K562 (cell line): ENCODE results near the gene LOXHD1. TPM values are rescaled to one million over a fixed set of nuclear protein-coding genes. Genes with fewer than 3 reads are reported as not detected.

Experiments
- ATAC-seq: fragments of 200-7000 bp; cut with Tn5 transposase; 3 replicates; pipeline ENCODE4 v1.9.1; 2020; ENCODE audit warnings: moderate library complexity
- BruUV-seq: library from RNA; stranded (reverse); fragments of 400-500 nt; replicated peaks from 2 replicates; lab custom pipeline; 2021; lab: Mats Ljungman, UMichigan
- CTCF ChIA-PET: fragments of 300-600 bp; formaldehyde crosslinking; extraction: SDS; loops from one replicate; lab custom pipeline; 2021; ENCODE audit warnings: low intra/inter-chr PET ratio; lab: Yijun Ruan, JAX
- POLR2A ChIA-PET: fragments of 300-600, 350-650 bp; sonication (Branson Sonifier 250); formaldehyde crosslinking; extraction: SDS; loops from one replicate; lab custom pipeline; 2021; ENCODE audit warnings: antibody characterized with exemption, inconsistent platforms; lab: Yijun Ruan, JAX
- DNase-seq, 4 experiments: peaks; one replicate each; pipeline versions ENCODE4 v3.0.0 to v3.0.0-alpha.2; 2011 to 2018; ENCODE audit warnings: low spot score in 3 of 4, mixed read lengths in 3 of 4; ENCODE audit errors: extremely low read depth in 1 of 4
- FAIRE-seq: peaks from 2 replicates; lab custom pipeline; 2011; peaks lifted over from hg19 to GRCh38; lab: Jason Lieb, UNC
- H2AFZ ChIP-seq: 2 replicates; pipeline ENCODE4 v1.6.0; 2011; ENCODE audit warnings: low read depth, low read length, control low read depth, inconsistent platforms
- H3K27ac ChIP-seq: fragments of 200-600 bp; 3 replicates; pipeline ENCODE4 v1.8.0; 2011; ENCODE audit warnings: low read depth, mild to moderate bottlenecking, control low read depth, inconsistent platforms, low read length, moderate library complexity, mixed read lengths; ENCODE audit errors: extremely low read depth
- H3K27me3 ChIP-seq, 2 experiments: fragments of 300-600 bp in 1 of 2; 2 replicates in 1 of 2; 3 replicates in 1 of 2; pipeline versions ENCODE4 v1.6.0 to v1.8.0; 2011; ENCODE audit warnings: inconsistent platforms in 2 of 2, low read length in 2 of 2, mild to moderate bottlenecking in 1 of 2, mixed read lengths in 1 of 2, moderate library complexity in 1 of 2; ENCODE audit not compliant: control insufficient read depth in 2 of 2, insufficient read depth in 2 of 2
- H3K36me3 ChIP-seq: fragments of 300-600 bp; 3 replicates; pipeline ENCODE4 v1.8.0; 2011; ENCODE audit warnings: mild to moderate bottlenecking, low read length, inconsistent platforms; ENCODE audit not compliant: control insufficient read depth, insufficient read depth
- H3K4me1 ChIP-seq, 2 experiments: fragments of 200-600 bp in 1 of 2; replicated peaks in 1 of 2; 2 replicates in 1 of 2; 3 replicates in 1 of 2; pipeline versions ENCODE4 v1.5.1 to v1.8.0; 2011; ENCODE audit warnings: inconsistent platforms in 2 of 2, low read length in 2 of 2, mild to moderate bottlenecking in 1 of 2, mixed read lengths in 1 of 2, moderate library complexity in 1 of 2; ENCODE audit not compliant: control insufficient read depth in 2 of 2, insufficient read depth in 2 of 2
- H3K4me2 ChIP-seq: 2 replicates; pipeline ENCODE4 v1.6.1; 2011; ENCODE audit warnings: low read length, control low read depth, inconsistent platforms, mixed read lengths; ENCODE audit not compliant: insufficient read depth
- H3K4me3 ChIP-seq: fragments of 200-600 bp; sonication (generic), shearing (Covaris generic); 2 replicates; pipeline ENCODE4 v1.5.1; 2016; ENCODE audit warnings: control low read depth, inconsistent platforms
- H3K79me2 ChIP-seq: fragments of 200-600 bp; 3 replicates; pipeline ENCODE4 v1.8.0; 2011; ENCODE audit warnings: low read length, inconsistent platforms; ENCODE audit not compliant: control insufficient read depth, insufficient read depth
- H3K9ac ChIP-seq, 2 experiments: 2 replicates each; pipeline versions ENCODE4 v1.6.0 to v1.6.1; 2011; ENCODE audit warnings: low read depth in 2 of 2, low read length in 2 of 2, control low read depth in 1 of 2, inconsistent platforms in 1 of 2, mild to moderate bottlenecking in 1 of 2, mixed read lengths in 1 of 2; ENCODE audit not compliant: insufficient read depth in 1 of 2
- H3K9me1 ChIP-seq: one replicate; pipeline ENCODE4 v1.6.0; 2011; ENCODE audit warnings: inconsistent platforms, mild to moderate bottlenecking, low read length, moderate library complexity; ENCODE audit not compliant: control insufficient read depth, insufficient read depth
- H3K9me3 ChIP-seq: replicated peaks from 2 replicates; pipeline ENCODE4 v1.5.1; 2011; ENCODE audit warnings: low read depth, low read length, inconsistent platforms; ENCODE audit not compliant: control insufficient read depth, insufficient read depth
- H4K20me1 ChIP-seq: replicated peaks from 2 replicates; pipeline ENCODE4 v1.6.1; 2011; ENCODE audit warnings: low read length, inconsistent platforms, mixed read lengths; ENCODE audit not compliant: control insufficient read depth, insufficient read depth
- CAMTA2 ChIP-seq: fragments of 250-450 bp; sonication (Bioruptor Pico); conservative IDR thresholded peaks from 2 replicates; pipeline ENCODE4 v1.5.1; 2022
- CHD4 ChIP-seq: fragments of 200-600 bp; sonication (generic); IDR thresholded peaks from 3 replicates; pipeline ENCODE4 v1.6.1; 2012; ENCODE audit warnings: low read depth, mild to moderate bottlenecking, mixed read lengths, low read length, inconsistent platforms; ENCODE audit not compliant: insufficient read depth, insufficient replicate concordance, poor library complexity, severe bottlenecking
- CXXC5 ChIP-seq: fragments of 250-450 bp; sonication (Bioruptor Pico); IDR thresholded peaks from 2 replicates; pipeline ENCODE4 v1.8.0; 2022; ENCODE audit warnings: inconsistent platforms, mild to moderate bottlenecking, moderate library complexity
- EHMT2 ChIP-seq: fragments of 450-650 bp; IDR thresholded peaks from 2 replicates; pipeline ENCODE4 v1.6.1; 2018; ENCODE audit warnings: antibody characterized with exemption
- KDM1A ChIP-seq, 2 experiments: fragments of 450-650 bp; IDR thresholded peaks; 2 replicates each; pipeline ENCODE4 v1.6.1; 2016; ENCODE audit warnings: mild to moderate bottlenecking in 2 of 2
- MIER1 ChIP-seq: fragments of 450-650 bp; IDR thresholded peaks from 2 replicates; pipeline ENCODE4 v1.6.1; 2016; ENCODE audit warnings: antibody characterized with exemption, mild to moderate bottlenecking, low read depth
- NCOA1 ChIP-seq: fragments of 450-650 bp; IDR thresholded peaks from 2 replicates; pipeline ENCODE4 v1.6.1; 2016; ENCODE audit warnings: low read depth
- RAD21 ChIP-seq, 2 experiments: fragments of 250-450 bp in 1 of 2; fragments of 450-650 bp in 1 of 2; sonication (Bioruptor Pico) in 1 of 2; formaldehyde crosslinking in 1 of 2; IDR thresholded peaks in 1 of 2; conservative IDR thresholded peaks in 1 of 2; 2 replicates each; pipeline versions ENCODE4 v1.4.0 to v1.8.0; 2020 to 2022; ENCODE audit warnings: mild to moderate bottlenecking in 2 of 2, moderate library complexity in 1 of 2
- RAD51 ChIP-seq: fragments of 450-650 bp; IDR thresholded peaks from 2 replicates; pipeline ENCODE4 v1.7.1; 2016; ENCODE audit warnings: low read depth, mild to moderate bottlenecking, borderline replicate concordance
- WGBS: fragments of 100-300 bp; shearing (Covaris generic); methylation state at CpG from one replicate; pipeline ENCODE4 v1.1.6; 2016; ENCODE audit warnings: low coverage, mixed read lengths; ENCODE audit not compliant: insufficient coverage; ENCODE audit errors: missing lambda C conversion rate; 5-methylcytosine and 5-hydroxymethylcytosine counted together
- in situ Hi-C: fragments of 300-500 bp; cut with MboI; formaldehyde crosslinking; loops from 4 replicates; pipeline ENCODE4 v1.15.0; 2018; ENCODE audit warnings: inconsistent platforms, mixed read lengths
- intact Hi-C: fragments of 100-400 bp; cut with micrococcal nuclease; formaldehyde crosslinking; loops from 2 replicates; pipeline ENCODE4 v1.14.2; 2022
- polyA plus RNA-seq, 8 experiments: library from polyadenylated mRNA; depleted of rRNA in 4 of 8; stranded (reverse) in 5 of 8; unstranded in 3 of 8; fragments of >200 nt; fragmentation: Nextera tagmentation in 2 of 8; fragmentation: Illumina TruSeq in 1 of 8; extraction: Ambion mirVana in 2 of 8; extraction: Trizol in 1 of 8; gene quantifications; 2 replicates each; pipeline versions ENCODE4 v1.2.1 to v1.2.3, GENCODE V29; 2011 to 2014; ENCODE audit warnings: inconsistent platforms in 1 of 8, missing spikeins in 1 of 8
- total RNA-seq, 7 experiments: library from RNA; depleted of rRNA in 6 of 7; stranded (reverse); fragments of >200 nt in 6 of 7; fragmentation: Illumina TruSeq in 2 of 7; extraction: Trizol in 2 of 7; gene quantifications; 2 replicates each; pipeline versions ENCODE4 v1.2.1 to v1.2.3, GENCODE V29; 2011 to 2021; ENCODE audit warnings: low replicate concordance in 1 of 7
- TF ChIP-seq, protein P1 (sequence below), 2 experiments: fragments of 450-650 bp; formaldehyde crosslinking in 1 of 2; IDR thresholded peaks; 2 replicates each; pipeline versions ENCODE4 v1.4.0 to v1.6.1; 2014 to 2020; ENCODE audit warnings: mild to moderate bottlenecking in 2 of 2, borderline replicate concordance in 1 of 2, low read depth in 1 of 2

LOXHD1 gene
- total and polyA plus RNA-seq, 9 of the 15 experiments (the other 6 are each of a cell fraction or from before 2014, with no cell fraction given): not detected

DNA sequence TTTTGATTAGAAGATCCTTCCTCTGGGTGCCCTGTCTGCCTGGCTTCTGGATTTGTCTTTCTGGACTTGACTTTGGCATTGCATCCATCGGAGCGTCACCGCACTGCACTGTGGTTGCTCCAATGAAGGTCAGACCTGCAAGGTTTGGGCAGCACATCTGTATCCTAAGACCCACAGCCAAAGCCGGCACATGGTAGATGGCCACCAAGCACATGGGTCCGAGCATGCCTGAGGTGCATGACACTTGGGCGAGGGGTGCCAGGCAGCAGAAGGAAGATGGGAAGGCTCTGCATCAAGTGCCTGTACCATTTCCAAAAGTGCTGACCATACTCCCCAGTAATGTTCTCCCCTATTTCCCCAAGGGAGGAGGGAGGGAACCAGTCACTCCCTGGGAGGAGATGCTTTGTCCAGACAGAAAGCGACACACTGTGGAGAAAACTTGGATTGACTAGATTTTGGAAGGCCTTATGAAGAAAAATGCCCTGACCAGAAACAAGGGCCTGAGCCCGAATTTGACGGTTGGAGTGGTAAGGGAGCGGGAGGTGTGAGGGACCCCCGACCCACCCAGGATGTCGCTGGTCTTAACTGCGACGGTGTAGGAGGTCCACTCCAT, 149.9 kb downstream of the LOXHD1 start (continued):
- TF ChIP-seq RAD21 (CRISPR knock-in tag; conservative IDR thresholded peaks at IDR 0.05 in 1 of 2, IDR thresholded peaks at IDR 0.05 in 1 of 2) (peak in 1 of 2 experiments; percentile 64; a peak in 2 of 4 replicates), NCOA1 (no peak), CXXC5 (CRISPR knock-in tag) (no peak), KDM1A (IDR thresholded peaks at IDR 0.05) (no peak), CHD4 (no peak)

- ChIA-PET POLR2A (no interaction called here), CTCF (no interaction called here)
- in situ Hi-C loops: no loop called here
- Histone ChIP-seq H2AFZ (no peak overlapping the region), H3K27ac (no peak overlapping the region), H3K9ac (no peak overlapping the region), H3K36me3 (no peaks in the 10 kb centered on the region), H3K4me2 (no peak overlapping the region), H3K27me3 (peaks cover 0 to 7% of the 10 kb centered on the region in 2 experiments; a peak in 1 of 5 replicates), H3K4me1 (no peaks in the 10 kb centered on the region), H3K9me3 (no peaks in the 10 kb centered on the region), H3K79me2 (no peaks in the 10 kb centered on the region), H3K4me3 (no peak overlapping the region), H3K9me1 (no peaks in the 10 kb centered on the region), H4K20me1 (no peaks in the 10 kb centered on the region)
- 0% methylated on average over 2 of the region's 2 CpGs for WGBS
- no peak for FAIRE-seq
- 0 out of 3 replicates have a peak, but pooled peaks have one; percentile 35 for ATAC-seq
- TF ChIP-seq MIER1 (peak; percentile 84), RAD51 (no peak), EHMT2 (peak; percentile 94), CAMTA2 (CRISPR knock-in tag) (no peak)
- TF ChIP-seq, protein P1, sequence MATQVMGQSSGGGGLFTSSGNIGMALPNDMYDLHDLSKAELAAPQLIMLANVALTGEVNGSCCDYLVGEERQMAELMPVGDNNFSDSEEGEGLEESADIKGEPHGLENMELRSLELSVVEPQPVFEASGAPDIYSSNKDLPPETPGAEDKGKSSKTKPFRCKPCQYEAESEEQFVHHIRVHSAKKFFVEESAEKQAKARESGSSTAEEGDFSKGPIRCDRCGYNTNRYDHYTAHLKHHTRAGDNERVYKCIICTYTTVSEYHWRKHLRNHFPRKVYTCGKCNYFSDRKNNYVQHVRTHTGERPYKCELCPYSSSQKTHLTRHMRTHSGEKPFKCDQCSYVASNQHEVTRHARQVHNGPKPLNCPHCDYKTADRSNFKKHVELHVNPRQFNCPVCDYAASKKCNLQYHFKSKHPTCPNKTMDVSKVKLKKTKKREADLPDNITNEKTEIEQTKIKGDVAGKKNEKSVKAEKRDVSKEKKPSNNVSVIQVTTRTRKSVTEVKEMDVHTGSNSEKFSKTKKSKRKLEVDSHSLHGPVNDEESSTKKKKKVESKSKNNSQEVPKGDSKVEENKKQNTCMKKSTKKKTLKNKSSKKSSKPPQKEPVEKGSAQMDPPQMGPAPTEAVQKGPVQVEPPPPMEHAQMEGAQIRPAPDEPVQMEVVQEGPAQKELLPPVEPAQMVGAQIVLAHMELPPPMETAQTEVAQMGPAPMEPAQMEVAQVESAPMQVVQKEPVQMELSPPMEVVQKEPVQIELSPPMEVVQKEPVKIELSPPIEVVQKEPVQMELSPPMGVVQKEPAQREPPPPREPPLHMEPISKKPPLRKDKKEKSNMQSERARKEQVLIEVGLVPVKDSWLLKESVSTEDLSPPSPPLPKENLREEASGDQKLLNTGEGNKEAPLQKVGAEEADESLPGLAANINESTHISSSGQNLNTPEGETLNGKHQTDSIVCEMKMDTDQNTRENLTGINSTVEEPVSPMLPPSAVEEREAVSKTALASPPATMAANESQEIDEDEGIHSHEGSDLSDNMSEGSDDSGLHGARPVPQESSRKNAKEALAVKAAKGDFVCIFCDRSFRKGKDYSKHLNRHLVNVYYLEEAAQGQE (IDR thresholded peaks at IDR 0.05; ENCODE audit: borderline replicate concordance): peak; percentile 97
- TF ChIP-seq, protein P1 (CRISPR knock-in tag; IDR thresholded peaks at IDR 0.05; ENCODE audit: low read depth): peak; percentile 91
- intact Hi-C loops: no loop called here
- peak; percentile 9 to 26 (median 18) for DNase-seq
- no TSS peak for BruUV-seq
Measured at GRCh38 chr18:46502444-46502843, 154.6 kb downstream of the LOXHD1 start.
